Large intestine (tissue), 3 donors: ENCODE measurements around the gene ZSWIM1. TPM values are rescaled to one million over a fixed set of nuclear protein-coding genes. Genes with fewer than 3 reads are reported as not detected.

Experiments used
- DNase-seq, 2 donors: peaks; one replicate each; pipeline versions ENCODE4 v3.0.0 to v3.0.0-alpha.2; 2013
- H3K27ac ChIP-seq: one replicate; pipeline ENCODE4 v1.5.1; 2013; ENCODE audit warnings: low read length
- H3K27me3 ChIP-seq: 2 replicates; pipeline ENCODE4 v1.6.1; 2013; ENCODE audit warnings: low read length; ENCODE audit not compliant: control insufficient read depth, insufficient read depth
- H3K36me3 ChIP-seq: 2 replicates; pipeline ENCODE4 v1.6.1; 2013; ENCODE audit warnings: low read length; ENCODE audit not compliant: control insufficient read depth, insufficient read depth
- H3K4me1 ChIP-seq: one replicate; pipeline ENCODE4 v1.6.1; 2013; ENCODE audit warnings: low read length; ENCODE audit not compliant: control insufficient read depth, insufficient read depth
- H3K4me3 ChIP-seq: one replicate; pipeline ENCODE4 v1.5.1; 2013; ENCODE audit warnings: low read length
- H3K9me3 ChIP-seq: one replicate; pipeline ENCODE4 v1.6.1; 2013; ENCODE audit warnings: mild to moderate bottlenecking, low read depth, low read length, moderate library complexity; ENCODE audit not compliant: control insufficient read depth
- WGBS: methylation state at CpG from one replicate; pipeline ENCODE4 v1.1.5; 2013; ENCODE audit warnings: low lambda C conversion rate; ENCODE audit not compliant: insufficient coverage; 5-methylcytosine and 5-hydroxymethylcytosine counted together
- polyA plus RNA-seq: library from polyadenylated mRNA; unstranded; fragments of 120-200 nt; gene quantifications from one replicate; pipeline ENCODE4 v1.2.1, GENCODE V29; 2013

Gene ZSWIM1
- polyA plus RNA-seq, 1 donor = 17.3 TPM

DNA sequence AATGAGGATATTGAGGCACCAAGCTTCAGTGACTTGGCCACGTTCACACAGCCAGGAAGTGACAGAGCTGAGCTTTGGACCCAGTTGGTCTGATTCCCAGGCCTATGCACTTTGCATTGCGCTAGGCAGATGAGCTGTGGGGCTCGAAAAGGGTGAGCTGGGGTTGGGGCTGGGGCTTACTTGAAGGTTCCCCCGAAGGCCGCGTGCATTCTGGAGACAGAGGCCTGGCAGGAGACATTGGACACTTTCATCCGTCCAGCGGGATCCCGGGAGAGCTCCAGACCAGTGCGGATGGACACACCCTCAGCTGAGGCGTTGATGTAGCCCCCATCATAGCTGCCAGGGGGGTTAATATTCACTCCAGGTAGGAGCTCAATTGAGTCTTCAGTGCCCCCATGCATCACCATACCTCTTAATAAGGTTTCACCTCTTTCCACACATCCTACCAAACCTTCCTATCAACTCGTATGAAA, 28.3 kb downstream of the ZSWIM1 start:
- H3K4me3 ChIP-seq = no peak overlapping the region
- no peak for DNase-seq
- no peak overlapping the region for H3K27ac ChIP-seq
- H3K27me3 ChIP-seq = no peaks in the 10 kb centered on the region
- peaks cover 4% of the 10 kb centered on the region for H3K9me3 ChIP-seq
- WGBS = no CpG with 5 or more reads among the region's 12 CpGs
- H3K36me3 ChIP-seq = peaks cover 9% of the 10 kb centered on the region
- H3K4me1 ChIP-seq = peaks cover 18% of the 10 kb centered on the region

DNA sequence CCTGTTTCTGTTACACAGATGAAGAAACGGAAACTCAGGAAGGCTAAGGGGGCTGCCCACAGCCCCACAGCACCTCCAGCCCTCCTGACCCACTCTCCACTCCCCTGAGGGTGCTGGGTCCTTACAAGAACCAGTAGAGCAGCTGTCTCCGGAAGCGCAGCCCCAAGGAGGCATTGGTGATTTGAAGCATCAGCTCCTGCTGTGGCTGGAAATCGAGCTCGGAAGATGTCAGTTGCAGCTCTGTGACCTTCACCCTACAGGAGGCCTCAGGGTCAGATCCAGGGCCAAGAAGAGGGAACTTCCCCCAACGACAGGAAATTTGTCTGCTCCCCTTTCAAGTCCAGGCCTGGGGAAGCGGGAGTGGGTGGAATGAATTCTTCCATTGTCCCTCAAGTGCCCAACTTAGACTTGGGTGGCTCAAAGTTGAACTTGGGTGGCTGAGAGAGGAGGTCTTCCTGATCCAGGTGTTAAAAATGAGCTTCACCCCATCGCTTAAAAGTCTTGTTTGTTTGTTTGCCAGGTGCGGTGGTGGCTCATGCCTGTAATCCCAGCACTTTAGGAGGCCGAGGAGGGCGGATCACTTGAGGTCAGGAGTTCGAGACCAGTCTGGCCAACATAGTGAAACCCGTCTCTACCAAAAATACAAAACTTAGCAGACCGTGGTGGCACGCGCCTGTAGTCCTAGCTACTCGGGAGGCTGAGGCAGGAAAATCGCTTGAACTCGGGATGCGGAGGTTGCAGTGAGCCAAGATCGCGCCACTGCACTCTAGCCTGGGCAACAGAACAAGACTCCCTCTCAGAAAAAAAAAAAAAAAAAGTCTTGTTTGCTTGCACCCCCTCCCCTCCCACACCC, 29.0 kb downstream of the ZSWIM1 start:
- Histone ChIP-seq H3K4me3 (no peak overlapping the region), H3K27ac (peak overlapping the region; percentile 12)
- no CpG with 5 or more reads among the region's 22 CpGs for WGBS

DNA sequence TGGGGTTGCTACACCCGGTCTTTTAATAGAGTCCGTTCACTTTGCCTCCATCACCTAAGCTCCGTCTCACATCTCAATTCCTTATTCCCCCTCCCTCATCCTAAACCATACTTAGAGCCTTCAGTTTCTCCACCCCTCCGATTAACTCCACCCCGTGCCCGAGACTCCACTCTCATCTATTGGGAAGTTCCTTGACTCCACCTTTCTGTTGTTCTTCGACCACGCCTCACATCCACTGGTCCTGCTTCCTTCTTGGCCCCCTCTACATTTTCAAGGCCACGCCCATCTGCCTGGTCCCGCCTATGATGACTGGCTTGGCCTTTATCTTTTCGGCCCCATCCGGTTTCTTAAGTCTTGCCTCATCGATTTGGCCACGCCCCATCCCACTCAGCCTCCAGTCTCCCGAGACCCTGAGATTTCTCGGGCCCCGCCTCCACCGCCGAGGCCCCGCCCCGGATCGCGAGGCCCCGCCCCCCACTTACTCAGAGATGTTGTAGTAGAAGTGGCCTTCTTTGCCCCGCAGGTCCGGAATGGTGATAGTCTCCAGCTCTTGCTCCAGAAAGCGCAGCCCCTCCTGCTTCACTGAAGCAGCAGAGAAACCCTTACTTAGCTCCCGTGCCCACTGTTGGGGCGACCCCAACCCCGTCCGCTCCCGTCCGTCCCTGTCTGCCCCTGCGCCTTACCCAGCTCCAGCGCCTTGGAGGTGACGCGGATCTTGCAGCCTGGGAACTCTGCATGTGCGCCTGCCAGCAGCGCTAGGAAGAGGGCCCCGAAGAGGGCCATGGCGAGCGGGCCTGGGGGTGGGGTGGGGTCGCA, 29.9 kb downstream of the ZSWIM1 start:
- WGBS = 12% methylated on average over 6 of the region's 43 CpGs
- peak overlapping the region; percentile 51 for H3K4me3 ChIP-seq
- H3K4me1 ChIP-seq = peaks cover 21% of the 10 kb centered on the region

More for the DNA sequence above, 29.0 kb downstream of the ZSWIM1 start:
- Histone ChIP-seq H3K9me3 (peaks cover 4% of the 10 kb centered on the region), H3K4me1 (peaks cover 21% of the 10 kb centered on the region), H3K36me3 (peaks cover 9% of the 10 kb centered on the region), H3K27me3 (no peaks in the 10 kb centered on the region)
- no peak for DNase-seq

DNA sequence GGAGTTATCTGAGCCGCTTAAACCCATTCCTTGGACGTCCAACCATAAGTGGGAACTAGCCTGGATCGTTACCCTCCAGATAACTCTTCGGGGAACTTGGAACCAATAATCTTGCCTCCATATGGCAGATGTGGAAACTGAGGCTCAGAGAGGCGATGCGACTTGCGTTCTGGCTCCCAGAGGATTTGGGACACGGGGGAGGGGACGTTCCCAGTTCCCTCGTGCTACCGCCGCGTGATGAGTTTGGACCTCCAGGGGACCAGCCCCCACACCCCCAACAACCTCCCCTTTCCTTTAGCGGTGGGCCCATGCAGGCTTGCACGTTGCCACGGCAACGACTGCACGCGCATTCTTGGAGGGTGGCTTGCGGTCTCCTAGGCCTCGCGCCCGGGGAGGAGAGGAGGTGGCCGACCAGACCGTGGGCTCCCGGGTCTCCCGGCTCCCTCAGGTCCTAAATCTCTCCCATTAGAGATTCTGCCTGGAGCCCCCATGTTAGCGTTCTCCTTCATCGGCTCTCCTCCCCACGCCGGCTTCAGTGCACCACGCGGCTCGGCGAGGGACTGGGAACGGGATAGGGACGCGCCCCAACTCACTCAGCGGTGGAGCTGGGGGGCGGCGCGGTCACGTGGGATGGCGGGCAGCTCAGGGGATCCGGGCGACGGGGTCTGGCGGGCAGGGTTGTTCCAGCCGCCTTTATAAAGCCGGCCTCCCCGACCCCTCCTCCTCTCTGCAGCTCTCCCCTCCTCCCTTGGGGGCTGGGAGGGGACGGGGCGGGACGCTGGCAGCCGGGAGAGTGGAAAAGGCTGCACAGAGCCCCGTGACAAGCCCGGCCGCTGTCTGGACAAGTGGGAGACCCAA, 30.7 kb downstream of the ZSWIM1 start, which contains the start of gene PLTP:
Gene PLTP, minus strand, starts transcription at position 670 of the 858 bp plus-strand sequence. CDS start 703 bp downstream, outside the sequence.
- H3K9me3 ChIP-seq = peaks cover 4% of the 10 kb centered on the region
- H3K4me3 ChIP-seq = peak within 1 kb of the TSS; percentile 51
- no CpG with 5 or more reads among the region's 58 CpGs for WGBS
- H3K27me3 ChIP-seq = no peaks in the 10 kb centered on the region
- H3K27ac ChIP-seq = peak within 1 kb of the TSS; percentile 43
- peaks cover 6% of the 10 kb centered on the region for H3K36me3 ChIP-seq
- H3K4me1 ChIP-seq = peaks cover 21% of the 10 kb centered on the region
- peak in 1 of 2 donors; percentile 59 for DNase-seq

More for the DNA sequence above, 29.9 kb downstream of the ZSWIM1 start:
- Histone ChIP-seq H3K36me3 (peaks cover 9% of the 10 kb centered on the region), H3K27me3 (no peaks in the 10 kb centered on the region), H3K9me3 (peaks cover 4% of the 10 kb centered on the region), H3K27ac (peak overlapping the region; percentile 43)
- peak; percentile 97 to 99 for DNase-seq

DNA sequence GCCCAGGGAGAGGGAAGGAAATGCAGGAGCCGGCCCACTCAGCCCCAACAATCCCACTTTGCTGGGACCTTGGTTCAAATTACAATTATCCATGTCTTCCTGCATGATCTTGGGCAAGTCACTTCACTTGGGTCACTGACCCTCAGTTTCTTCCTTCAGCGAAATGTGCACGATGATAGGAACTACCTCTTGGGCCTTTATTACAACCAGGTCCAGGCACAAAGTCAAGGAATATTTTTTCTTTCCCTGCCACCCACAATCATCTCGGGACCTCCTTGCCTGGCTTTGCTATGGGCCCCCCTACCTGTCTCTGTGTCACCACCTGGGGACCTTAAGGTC, 31.3 kb downstream of the ZSWIM1 start:
- peaks cover 21% of the 10 kb centered on the region for H3K4me1 ChIP-seq
- no CpG with 5 or more reads among the region's 4 CpGs for WGBS

DNA sequence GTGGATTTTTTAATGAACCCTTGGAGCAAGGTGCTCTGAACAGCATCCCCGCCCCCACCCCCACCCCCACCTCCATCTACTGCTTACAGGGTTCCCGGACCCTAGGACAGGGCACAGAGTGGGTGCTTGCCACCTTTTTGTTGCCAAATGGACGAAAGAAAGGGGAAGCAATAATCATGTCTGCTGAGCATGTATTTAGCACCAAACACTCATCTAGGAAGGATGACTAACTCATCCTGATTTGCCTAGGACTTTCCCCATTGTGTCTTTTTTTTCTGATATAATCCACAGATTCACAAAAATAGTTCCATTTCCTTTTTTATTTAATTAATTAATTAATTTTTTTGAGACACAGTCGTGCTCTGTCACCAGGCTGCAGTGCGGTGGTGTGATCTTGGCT, 32.1 kb downstream of the ZSWIM1 start:
- no peak for DNase-seq
- WGBS = 75% methylated on average over 1 of the region's 5 CpGs
- H3K27me3 ChIP-seq = no peaks in the 10 kb centered on the region
- H3K9me3 ChIP-seq = peaks cover 4% of the 10 kb centered on the region
- no peaks in the 10 kb centered on the region for H3K36me3 ChIP-seq
- H3K27ac ChIP-seq = no peak overlapping the region
- peaks cover 26% of the 10 kb centered on the region for H3K4me1 ChIP-seq
- H3K4me3 ChIP-seq = no peak overlapping the region

More for the DNA sequence above, 31.3 kb downstream of the ZSWIM1 start:
- peak overlapping the region; percentile 51 for H3K4me3 ChIP-seq
- peaks cover 5% of the 10 kb centered on the region for H3K36me3 ChIP-seq
- H3K27ac ChIP-seq = no peak overlapping the region
- H3K9me3 ChIP-seq = peaks cover 4% of the 10 kb centered on the region
- no peak for DNase-seq
- H3K27me3 ChIP-seq = no peaks in the 10 kb centered on the region

DNA sequence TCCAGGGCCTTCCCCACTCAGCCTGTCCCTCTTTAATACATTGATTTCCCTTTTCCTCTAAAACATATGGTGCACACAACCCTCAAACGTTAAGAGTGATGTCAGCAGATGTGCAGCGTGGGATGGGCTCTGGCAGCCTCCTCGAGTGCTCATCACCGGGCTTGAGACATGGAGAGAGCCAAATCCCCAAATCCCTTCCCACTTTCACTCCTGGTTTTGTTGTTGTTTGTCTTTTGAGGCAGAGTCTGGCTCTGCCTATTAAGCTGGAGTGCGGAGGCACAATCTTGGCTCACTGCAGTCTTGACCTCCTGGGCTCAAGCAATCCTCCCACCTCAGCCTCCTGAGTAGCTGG, 36.7 kb downstream of the ZSWIM1 start:
- peak overlapping the region; percentile 63 for H3K27ac ChIP-seq
- no peaks in the 10 kb centered on the region for H3K36me3 ChIP-seq
- H3K4me1 ChIP-seq = peaks cover 16% of the 10 kb centered on the region
- no CpG with 5 or more reads among the region's 5 CpGs for WGBS
- H3K4me3 ChIP-seq = no peak overlapping the region
- DNase-seq = peak in 1 of 2 donors; percentile 37
- H3K9me3 ChIP-seq = no peaks in the 10 kb centered on the region
- no peaks in the 10 kb centered on the region for H3K27me3 ChIP-seq

DNA sequence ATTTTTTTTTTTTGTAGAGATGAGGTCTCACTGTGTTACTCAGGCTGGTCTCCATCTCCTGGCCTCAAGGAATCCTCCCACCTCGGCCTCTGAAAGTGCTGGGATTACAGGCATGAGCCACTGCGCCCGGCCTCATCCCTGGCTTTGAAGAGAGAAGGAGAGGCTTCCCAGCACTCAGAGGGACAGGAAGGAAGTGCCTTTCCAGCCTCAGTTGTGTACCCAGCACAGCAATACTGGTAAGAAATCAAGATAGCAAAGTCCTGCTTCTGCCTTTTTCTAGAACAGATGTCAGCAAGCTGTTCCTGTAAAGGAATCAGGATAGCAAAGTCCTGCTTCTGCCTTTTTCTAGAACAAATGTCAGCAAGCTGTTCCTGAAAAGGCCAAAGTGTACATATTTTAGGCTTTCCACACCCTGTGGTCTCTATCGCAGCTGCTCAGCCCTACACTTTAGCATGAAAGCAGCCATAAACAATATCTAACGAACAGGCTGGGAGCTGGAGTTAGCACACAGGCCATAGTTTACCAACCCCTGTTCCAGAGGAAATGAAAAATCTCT, 37.2 kb downstream of the ZSWIM1 start:
- no CpG with 5 or more reads among the region's 5 CpGs for WGBS
- Histone ChIP-seq H3K36me3 (no peaks in the 10 kb centered on the region), H3K27ac (peak overlapping the region; percentile 63), H3K9me3 (no peaks in the 10 kb centered on the region), H3K4me1 (peaks cover 16% of the 10 kb centered on the region), H3K27me3 (no peaks in the 10 kb centered on the region), H3K4me3 (no peak overlapping the region)
- peak; percentile 78 to 92 for DNase-seq

DNA sequence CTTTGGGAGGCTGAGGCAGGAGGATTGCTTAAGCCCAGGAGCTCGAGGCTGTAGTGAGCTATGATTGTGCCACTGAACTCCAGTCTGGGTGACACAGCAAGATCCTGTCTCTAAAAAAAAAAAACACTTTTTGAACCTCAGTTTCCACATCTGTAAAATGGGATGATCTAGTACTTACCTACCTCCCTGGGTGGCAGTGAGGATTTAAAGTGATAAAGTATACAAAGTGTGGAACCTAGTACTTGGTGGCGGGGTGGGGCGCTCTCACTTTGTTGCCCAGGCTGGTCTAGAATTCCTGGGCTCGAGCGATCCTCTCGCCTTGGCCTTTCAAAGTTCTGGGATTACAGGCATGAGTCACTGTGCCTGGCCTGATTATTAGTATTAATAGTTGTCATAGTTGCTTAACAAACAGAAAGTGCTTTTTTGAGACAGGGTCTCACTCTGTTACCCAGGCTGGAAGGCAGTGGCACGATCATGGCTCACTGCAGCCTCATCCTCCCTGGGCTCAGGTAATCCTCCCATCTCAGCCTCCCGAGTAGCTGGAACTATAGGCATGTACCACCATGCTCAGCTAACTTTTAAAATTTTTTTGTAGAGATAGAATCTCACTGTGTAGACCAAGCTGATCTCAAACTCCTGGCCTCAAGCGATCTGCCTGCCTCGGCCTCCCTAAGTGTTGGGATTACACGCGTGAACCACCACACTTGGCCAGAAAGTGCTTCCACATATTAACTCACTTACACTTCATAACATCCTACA, 37.9 kb downstream of the ZSWIM1 start:
- DNase-seq = no peak
- peaks cover 16% of the 10 kb centered on the region for H3K4me1 ChIP-seq
- H3K27ac ChIP-seq = peak overlapping the region; percentile 63
- WGBS = no CpG with 5 or more reads among the region's 12 CpGs
- H3K9me3 ChIP-seq = no peaks in the 10 kb centered on the region
- no peak overlapping the region for H3K4me3 ChIP-seq
- H3K27me3 ChIP-seq = no peaks in the 10 kb centered on the region
- H3K36me3 ChIP-seq = no peaks in the 10 kb centered on the region
